ENCODE data around the gene MAN1A2. TPM values are rescaled to one million over a fixed set of nuclear protein-coding genes. Genes with fewer than 3 reads are reported as not detected.

The MAN1A2 gene
- total and polyA plus RNA-seq, 2 experiments from 2014 or later = 24.7 to 45.0 TPM

DNA sequence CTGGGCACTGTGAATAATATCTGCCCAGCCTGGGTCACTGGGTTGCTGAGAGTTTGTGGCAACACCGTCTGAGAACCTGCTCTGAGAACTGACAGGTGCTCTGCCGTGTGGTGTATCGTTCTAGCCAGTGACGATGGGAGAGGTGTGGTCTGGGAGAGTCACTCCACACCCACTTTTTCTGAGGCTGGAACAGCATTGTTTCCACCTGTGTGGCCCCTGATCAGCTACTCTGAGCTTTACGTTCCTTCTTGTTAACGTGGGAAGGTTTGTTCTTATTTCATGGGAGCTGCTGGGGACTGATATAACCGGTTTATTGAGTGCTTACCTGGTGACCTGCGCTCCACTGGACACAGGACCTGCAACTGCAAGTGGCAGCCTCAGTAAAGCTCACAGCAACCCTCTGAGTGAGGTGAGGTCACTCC lies 203.8 kb downstream of the MAN1A2 start:
- H3K36me3 ChIP-seq (replicated peaks; ENCODE audit: insufficient read depth, low read depth) = no peaks in the 10 kb centered on the region
- no peak overlapping the region for H2AFZ ChIP-seq
- no peaks in the 10 kb centered on the region for H3K79me2 ChIP-seq
- H3K9me3 ChIP-seq (ENCODE audit: low read depth) = no peaks in the 10 kb centered on the region
- peak overlapping the region; percentile 37 for H3K27ac ChIP-seq
- H3K4me1 ChIP-seq (ENCODE audit: insufficient read depth) = peaks cover 6% of the 10 kb centered on the region
- H3K27me3 ChIP-seq = no peaks in the 10 kb centered on the region
- no peak overlapping the region for H3K4me3 ChIP-seq
- WGBS (ENCODE audit: low lambda C conversion rate, missing lambda C conversion rate) = 44% methylated on average over 8 of the region's 8 CpGs
- H3K4me2 ChIP-seq = peak overlapping the region; percentile 42
- no peaks in the 10 kb centered on the region for H3K9me2 ChIP-seq (replicated peaks; ENCODE audit: insufficient read depth)
- no peaks in the 10 kb centered on the region for H4K20me1 ChIP-seq (ENCODE audit: insufficient read depth, poor library complexity, severe bottlenecking)
- TF ChIP-seq EZH2 (IDR thresholded peaks at IDR 0.05; ENCODE audit: borderline replicate concordance) (no peak), EZH2phosphoT487 (IDR thresholded peaks at IDR 0.05; ENCODE audit: low read depth, severe bottlenecking, unreplicated experiment) (no peak)
- TF ChIP-seq, protein P1, sequence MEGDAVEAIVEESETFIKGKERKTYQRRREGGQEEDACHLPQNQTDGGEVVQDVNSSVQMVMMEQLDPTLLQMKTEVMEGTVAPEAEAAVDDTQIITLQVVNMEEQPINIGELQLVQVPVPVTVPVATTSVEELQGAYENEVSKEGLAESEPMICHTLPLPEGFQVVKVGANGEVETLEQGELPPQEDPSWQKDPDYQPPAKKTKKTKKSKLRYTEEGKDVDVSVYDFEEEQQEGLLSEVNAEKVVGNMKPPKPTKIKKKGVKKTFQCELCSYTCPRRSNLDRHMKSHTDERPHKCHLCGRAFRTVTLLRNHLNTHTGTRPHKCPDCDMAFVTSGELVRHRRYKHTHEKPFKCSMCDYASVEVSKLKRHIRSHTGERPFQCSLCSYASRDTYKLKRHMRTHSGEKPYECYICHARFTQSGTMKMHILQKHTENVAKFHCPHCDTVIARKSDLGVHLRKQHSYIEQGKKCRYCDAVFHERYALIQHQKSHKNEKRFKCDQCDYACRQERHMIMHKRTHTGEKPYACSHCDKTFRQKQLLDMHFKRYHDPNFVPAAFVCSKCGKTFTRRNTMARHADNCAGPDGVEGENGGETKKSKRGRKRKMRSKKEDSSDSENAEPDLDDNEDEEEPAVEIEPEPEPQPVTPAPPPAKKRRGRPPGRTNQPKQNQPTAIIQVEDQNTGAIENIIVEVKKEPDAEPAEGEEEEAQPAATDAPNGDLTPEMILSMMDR (IDR thresholded peaks at IDR 0.05; ENCODE audit: poor library complexity) = no peak
- peak; percentile 61 for DNase-seq (ENCODE audit: low spot score)

DNA sequence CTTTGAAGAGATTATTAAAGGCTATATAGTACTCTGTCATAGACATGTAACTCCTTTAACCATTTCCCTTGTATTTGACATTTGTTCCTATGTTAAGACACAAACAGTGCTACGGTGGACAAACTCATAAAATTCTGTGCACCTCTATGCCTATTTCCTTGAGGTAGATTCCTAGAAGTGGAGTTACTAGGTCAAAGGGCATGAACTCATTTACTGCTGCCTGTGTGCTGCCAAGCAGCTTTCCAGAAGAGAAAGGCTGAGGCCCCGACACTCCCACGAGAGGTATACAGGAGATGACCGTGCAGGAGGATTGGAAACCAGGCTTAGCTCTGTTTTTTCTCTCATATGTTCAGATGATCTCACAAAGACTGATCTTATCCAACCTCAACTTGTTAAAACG lies 204.2 kb downstream of the MAN1A2 start:
- H3K27ac ChIP-seq = peak overlapping the region; percentile 23
- H3K36me3 ChIP-seq (replicated peaks; ENCODE audit: insufficient read depth, low read depth) = no peaks in the 10 kb centered on the region
- no peaks in the 10 kb centered on the region for H3K79me2 ChIP-seq
- H3K4me3 ChIP-seq = no peak overlapping the region
- 57% methylated on average over 5 of the region's 5 CpGs for WGBS (ENCODE audit: low lambda C conversion rate, missing lambda C conversion rate)
- H3K9me2 ChIP-seq (replicated peaks; ENCODE audit: insufficient read depth) = no peaks in the 10 kb centered on the region
- H3K4me2 ChIP-seq = no peak overlapping the region
- H4K20me1 ChIP-seq (ENCODE audit: insufficient read depth, poor library complexity, severe bottlenecking) = no peaks in the 10 kb centered on the region
- peaks cover 6% of the 10 kb centered on the region for H3K4me1 ChIP-seq (ENCODE audit: insufficient read depth)
- H3K9me3 ChIP-seq (ENCODE audit: low read depth) = no peaks in the 10 kb centered on the region
- no peak overlapping the region for H2AFZ ChIP-seq
- H3K27me3 ChIP-seq = no peaks in the 10 kb centered on the region
- TF ChIP-seq, protein P1 (IDR thresholded peaks at IDR 0.05; ENCODE audit: poor library complexity) = no peak
- no peak for TF ChIP-seq EZH2phosphoT487 (IDR thresholded peaks at IDR 0.05; ENCODE audit: low read depth, severe bottlenecking, unreplicated experiment)
- no peak for TF ChIP-seq EZH2 (IDR thresholded peaks at IDR 0.05; ENCODE audit: borderline replicate concordance)
- DNase-seq (ENCODE audit: low spot score) = no peak

DNA sequence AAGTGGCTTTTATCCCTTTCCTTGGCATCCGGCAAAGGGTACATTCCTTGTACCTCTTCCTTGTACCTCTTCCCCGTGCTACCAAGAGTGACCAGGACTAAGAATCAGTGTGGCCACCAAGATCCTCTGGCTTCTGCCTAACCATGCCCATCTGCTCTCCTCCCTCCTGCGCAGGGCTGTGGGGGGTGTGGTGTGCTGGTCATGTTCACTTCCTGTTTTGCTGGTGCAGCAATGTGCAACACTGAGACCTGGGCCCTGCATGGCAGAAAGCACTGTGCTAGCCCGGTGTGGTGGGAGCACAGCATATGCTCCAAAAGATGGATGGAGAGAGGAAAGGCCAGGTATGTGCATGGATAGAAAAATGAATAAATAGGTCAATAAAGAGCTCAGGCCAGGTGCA lies 205.3 kb downstream of the MAN1A2 start:
- Histone ChIP-seq H3K27ac (no peak overlapping the region), H2AFZ (no peak overlapping the region), H3K9me2 (replicated peaks; ENCODE audit: insufficient read depth) (no peaks in the 10 kb centered on the region), H4K20me1 (ENCODE audit: insufficient read depth, poor library complexity, severe bottlenecking) (no peaks in the 10 kb centered on the region), H3K4me3 (no peak overlapping the region), H3K36me3 (replicated peaks; ENCODE audit: insufficient read depth, low read depth) (no peaks in the 10 kb centered on the region), H3K4me2 (no peak overlapping the region), H3K27me3 (no peaks in the 10 kb centered on the region), H3K9me3 (ENCODE audit: low read depth) (no peaks in the 10 kb centered on the region), H3K4me1 (ENCODE audit: insufficient read depth) (peaks cover 6% of the 10 kb centered on the region), H3K79me2 (no peaks in the 10 kb centered on the region)
- DNase-seq (ENCODE audit: low spot score) = no peak
- 73% methylated on average over 4 of the region's 4 CpGs for WGBS (ENCODE audit: low lambda C conversion rate, missing lambda C conversion rate)
- TF ChIP-seq EZH2 (IDR thresholded peaks at IDR 0.05; ENCODE audit: borderline replicate concordance) (no peak), EZH2phosphoT487 (IDR thresholded peaks at IDR 0.05; ENCODE audit: low read depth, severe bottlenecking, unreplicated experiment) (no peak)
- TF ChIP-seq, protein P1 (IDR thresholded peaks at IDR 0.05; ENCODE audit: poor library complexity) = no peak

All from hepatocyte (in vitro differentiated cells).